ENCODE results near the gene COMMD6.

The COMMD6 gene

DNA sequence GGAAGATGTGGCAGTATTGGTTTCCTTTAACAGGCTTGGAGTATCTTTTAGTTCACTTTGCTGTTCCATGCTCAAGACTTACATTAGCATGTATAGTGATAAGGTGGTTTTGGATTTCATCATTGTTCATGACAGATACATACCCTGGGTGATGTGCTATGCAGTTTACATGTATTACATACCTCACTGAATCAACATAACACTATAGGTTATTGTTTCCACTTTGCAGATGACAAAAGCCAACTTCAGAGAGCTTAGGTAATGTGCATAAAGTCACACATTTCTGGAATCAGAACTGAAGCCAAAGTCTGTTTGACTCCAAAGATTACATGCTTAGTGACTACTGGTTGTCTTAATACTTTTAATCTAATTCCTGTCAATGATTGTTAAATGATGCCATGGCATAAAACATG, 7.1 kb downstream of the COMMD6 start:
- DNase-seq (ENCODE audit: low read depth, low spot score): no peak

DNA sequence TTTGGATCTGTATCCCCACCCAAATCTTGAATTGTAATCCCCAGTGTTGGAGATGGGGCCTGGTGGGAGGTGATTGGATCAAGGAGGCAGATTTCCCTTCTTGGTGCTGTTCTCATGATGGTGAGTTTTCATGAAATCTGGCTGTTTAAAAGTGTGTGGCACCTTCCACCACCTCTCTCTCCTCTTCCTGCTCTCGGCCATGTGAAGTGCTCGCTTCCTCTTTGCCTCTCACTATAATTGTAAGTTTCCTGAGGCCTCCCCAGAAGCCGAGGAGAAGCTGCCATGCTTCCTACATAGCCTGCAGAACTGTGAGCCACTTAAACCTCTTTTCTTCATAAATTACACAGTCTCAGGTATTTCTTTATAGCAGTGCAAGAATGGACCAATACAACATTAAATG, 15.7 kb downstream of the COMMD6 start:
- no peak for DNase-seq (ENCODE audit: low read depth, low spot score)

DNA sequence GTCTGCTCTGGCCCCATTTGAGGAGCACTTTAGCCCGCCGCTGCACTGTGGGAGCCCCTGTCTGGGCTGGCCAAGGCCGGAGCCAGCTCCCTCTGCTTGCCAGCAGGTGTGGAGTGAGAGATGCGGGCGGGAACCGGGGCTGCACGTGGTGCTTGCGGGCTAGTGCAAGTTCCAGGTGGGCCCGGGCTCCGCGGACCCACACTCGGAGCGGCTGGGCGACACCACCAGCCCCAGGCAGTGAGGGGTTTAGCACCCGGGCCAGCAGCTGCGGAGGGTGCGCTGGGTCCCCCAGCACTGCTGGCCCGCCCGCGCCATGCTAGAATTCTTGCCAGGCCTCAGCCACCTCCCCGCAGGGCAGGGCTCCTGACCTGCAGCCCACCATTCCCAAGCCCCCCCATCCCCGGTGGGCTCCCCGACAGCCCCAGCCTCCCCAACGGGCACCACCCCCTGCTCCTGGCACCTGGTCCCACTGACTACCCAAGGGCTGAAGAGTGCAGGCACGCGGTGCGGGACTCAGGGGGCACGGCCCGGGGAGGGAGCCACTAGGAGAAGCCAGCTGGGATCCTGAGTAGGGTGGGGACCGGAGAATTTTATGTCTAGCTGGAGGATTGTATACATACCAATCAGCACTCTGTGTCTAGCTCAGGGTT, 19.1 kb downstream of the COMMD6 start:
- no peak for DNase-seq (ENCODE audit: low read depth, low spot score)

GRCh38 chr13:75514080-75514995, 23.3 kb downstream of the COMMD6 start:
- DNase-seq (ENCODE audit: low read depth, low spot score): no peak

DNA sequence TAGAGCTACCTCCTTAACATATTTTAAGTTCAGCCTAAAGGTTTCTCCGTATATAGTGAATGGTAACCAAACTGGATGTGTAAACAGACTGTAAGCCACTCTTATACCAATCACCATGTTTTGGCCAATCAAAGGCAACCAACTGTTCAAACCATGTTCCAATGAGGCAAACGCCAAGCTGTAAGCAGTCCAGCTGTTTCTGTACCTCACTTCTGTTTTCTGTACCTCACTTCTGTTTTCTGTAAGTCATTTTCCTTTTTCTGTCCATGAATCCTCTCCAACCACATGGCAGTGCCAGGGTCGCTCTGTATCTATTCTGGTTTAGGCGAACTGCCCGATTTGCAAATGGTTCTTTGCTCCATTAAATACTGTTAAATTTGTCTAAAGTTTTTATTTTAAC, 24.4 kb downstream of the COMMD6 start:
- DNase-seq (ENCODE audit: low read depth, low spot score): no peak

DNA sequence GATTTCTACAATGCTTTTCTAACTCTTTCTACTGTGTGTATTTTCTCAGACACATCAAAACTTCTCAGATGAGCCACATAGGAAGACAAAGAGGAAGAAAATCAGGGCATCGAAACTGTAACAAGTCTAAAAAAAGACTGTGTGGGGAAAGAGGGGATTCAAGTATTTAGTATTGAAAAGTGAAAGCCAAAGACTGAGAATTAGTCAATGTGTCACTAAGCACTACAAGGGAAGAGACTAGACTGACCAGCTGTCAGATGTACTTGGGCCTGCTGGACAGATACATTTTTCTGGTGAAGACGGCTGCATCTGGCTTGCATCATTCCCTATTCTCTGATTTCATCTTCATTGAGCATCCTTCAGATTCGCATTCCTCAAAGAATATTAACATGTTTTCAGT, 25.4 kb downstream of the COMMD6 start:
- no peak for DNase-seq (ENCODE audit: low read depth, low spot score)

DNA sequence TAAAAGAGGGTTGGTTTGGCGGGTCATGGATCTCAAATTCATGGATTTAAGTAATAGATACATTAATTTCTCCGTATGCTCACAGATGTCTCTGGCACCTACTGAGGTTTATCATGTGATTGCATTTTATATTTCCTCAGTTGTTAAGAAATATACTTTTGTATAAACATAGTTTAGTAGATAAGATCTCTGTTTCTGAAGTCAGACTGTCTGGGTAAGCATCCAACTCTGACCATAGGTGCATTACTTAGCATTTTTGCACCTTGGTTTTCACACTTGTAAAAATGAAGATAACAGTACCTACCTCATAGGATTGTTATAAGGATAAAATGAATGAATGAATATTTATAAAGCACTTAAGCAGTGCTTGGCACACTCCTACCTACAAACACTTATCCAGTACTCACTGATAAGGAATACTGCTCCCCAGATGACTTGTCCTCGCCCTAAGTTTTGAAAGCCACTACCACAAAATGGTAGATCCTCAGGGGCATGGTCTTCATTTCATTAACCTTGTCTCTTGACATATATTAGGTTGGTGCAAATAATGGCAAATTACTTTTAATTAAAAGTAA, 26.5 kb downstream of the COMMD6 start:
- DNase-seq (ENCODE audit: low read depth, low spot score): no peak

DNA sequence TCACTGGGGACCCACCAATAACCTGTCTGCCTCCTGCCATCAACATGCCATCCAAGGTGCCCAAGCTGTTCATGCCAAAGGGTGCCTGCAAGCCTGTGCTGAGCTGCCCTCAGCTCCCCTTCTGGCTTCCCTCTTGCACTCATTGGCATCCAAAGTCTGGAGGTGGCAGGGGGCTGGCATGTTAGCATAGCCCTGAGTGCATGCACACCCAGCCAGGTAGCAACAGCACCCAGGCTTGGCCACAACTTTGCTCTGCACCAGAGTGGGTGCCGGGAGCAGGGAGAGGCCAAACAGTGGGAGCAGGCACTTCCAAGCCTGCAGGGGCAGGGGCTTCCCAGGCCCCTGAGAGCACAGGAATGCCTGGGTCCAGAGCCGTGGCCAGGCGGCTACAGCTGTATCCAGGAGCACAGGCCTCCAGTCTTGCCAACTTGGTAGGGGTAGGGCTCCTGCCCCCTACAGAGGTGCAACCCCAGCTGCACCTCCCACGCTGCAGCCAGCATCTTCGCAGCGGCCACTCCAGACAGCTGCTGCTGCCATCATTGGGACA, 29.6 kb downstream of the COMMD6 start:
- no peak for DNase-seq (ENCODE audit: low read depth, low spot score)

- no peak for DNase-seq (ENCODE audit: low read depth, low spot score)
Measured at GRCh38 chr13:75507027-75508001, 30.3 kb downstream of the COMMD6 start.

DNA sequence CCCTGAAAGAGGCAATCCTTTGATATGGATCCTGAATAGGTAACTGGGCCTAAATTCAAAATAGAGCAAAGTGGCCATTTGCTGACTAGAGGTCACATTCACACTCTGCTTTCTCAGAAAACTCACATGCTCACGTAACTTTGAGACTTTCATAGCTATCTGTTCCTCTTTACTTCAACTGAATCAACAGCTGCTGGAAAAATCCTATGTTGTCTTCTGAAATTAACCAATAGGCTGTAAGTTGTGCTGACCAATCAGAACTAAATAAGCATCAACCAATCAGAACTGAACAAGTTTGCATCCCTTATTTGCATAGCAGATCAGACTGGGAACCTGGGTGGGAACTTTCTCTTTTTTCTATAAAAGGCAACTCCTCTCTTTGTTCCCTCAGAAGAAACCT, 31.6 kb downstream of the COMMD6 start:
- DNase-seq (ENCODE audit: low read depth, low spot score): no peak

DNA sequence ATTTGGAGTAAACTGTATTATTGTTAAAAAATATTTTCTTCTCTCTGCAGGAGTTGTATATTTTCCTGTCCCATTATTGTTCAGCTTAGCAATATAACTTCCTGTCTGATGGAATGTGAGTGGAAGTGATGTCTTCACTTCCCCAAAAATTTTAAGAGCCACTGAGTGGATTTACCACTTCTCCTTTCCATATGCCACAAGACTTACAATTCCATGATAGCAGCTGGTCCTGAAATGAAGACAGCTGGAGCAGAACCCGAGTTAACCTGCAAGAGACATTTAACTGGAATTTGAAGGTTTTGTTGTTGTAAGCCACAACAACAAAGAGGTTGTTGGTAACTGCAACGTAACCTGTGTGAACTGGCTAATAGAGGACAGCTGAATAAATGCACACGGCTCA, 32.3 kb downstream of the COMMD6 start:
- DNase-seq (ENCODE audit: low read depth, low spot score): no peak

DNA sequence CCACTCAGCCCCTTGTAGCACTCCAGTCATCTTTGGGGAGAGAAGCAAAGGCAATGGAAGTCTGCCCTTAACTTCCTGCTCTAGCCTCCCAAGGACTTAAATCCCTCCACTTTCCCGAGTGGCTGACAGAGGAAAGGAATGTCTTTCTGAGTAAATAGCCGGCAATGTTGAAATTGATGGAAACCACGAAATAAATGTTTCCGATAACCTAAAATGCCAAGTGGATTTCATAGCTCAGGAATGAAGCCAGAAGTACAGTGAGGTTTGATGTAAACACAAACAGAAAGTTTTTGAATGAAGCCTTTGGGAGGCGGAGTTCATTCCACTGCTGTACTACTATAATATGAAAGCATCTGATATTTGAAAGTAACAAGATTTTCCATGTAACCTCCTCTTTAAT, 41.7 kb downstream of the COMMD6 start:
- peak; percentile 73 for DNase-seq (ENCODE audit: low read depth, low spot score)

DNA sequence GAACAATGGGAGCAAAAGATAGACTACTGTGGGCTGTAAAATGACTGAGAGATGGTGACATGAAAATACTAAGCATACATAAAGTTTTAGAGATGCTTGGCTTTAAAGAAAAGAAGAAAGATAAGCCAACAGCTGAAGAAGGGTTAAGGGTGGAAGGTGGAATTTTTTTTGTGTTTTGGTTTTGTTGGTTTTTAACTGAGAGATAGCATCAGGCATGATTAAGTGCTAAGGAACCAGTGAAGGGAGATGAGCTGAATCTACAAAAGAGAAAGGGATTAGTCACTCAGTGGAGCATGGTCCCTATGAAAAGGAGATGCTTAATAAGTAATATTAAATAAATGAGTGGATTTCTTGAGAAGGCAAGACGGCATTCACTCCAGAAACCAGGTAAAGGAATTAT, 43.1 kb downstream of the COMMD6 start:
- DNase-seq (ENCODE audit: low read depth, low spot score): no peak

- no peak for DNase-seq (ENCODE audit: low read depth, low spot score)
Measured at GRCh38 chr13:75493156-75493555, 44.5 kb downstream of the COMMD6 start.

DNA sequence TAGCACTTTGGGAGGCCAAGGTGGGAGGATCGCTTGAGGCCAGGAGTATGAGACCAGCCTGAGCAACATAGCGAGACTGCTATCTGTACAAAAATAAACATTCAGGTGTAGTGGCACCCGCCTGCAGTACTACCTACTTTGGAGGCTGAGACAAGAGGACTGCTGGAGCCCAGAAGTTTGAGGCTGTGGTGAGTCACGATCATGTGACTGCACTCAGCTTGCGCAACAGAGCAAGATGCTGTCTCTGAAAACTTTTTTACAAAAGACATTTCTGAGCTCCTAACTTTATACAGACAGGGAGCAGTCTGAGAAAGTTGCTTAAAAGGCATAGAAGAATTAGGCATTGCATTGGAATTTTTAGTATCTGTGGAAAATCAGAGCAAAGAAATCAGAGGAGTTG, 45.3 kb downstream of the COMMD6 start:
- no peak for DNase-seq (ENCODE audit: low read depth, low spot score)

GRCh38 chr13:75491376-75491775, 46.3 kb downstream of the COMMD6 start:
- no peak for DNase-seq (ENCODE audit: low read depth, low spot score)

GRCh38 chr13:75489502-75490263, 48.0 kb downstream of the COMMD6 start:
- DNase-seq (ENCODE audit: low read depth, low spot score): peak; percentile 76

DNA sequence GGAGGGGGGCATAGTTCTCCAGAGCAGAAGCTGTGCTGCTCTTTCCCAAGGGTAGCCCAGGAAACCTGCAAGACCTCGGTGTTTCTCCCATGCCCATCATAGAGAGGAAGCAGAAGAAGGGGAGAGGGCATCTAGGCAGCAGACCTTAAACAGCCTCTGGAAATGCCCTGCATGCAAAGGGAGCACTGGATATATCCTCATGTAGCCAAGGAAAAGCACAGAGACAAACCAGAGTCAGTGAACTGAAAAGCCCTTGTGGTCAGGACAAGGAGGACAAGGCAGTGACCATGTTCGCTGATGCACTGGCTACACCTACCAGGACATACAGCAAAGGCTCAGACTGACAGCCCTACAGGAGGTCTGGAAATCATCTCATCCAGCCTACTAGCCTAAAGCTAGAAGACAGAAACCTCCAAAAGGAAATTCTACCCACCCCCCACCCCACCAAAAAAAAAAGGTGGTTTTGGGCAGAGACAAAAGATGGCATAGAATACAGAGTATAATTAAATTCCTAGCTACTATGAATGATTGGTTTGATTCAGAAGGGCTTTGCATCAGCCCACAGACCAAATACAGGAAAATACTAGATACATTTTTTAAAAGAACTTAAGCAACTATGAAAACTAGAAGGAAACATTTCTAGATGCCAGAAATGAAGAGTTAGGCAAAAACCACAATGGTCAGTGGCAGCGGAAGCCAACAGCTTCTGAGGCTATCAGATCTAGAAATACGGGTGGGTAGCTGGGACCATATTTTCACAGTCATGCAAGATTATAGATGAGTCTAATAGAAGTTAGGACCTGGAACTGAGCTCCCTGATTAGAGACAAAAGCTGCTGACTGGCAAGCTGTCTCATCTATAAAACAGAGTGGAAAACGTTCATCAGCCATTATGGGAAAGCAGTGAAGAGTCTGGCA, 51.2 kb downstream of the COMMD6 start:
- DNase-seq (ENCODE audit: low read depth, low spot score): peak; percentile 20

DNA sequence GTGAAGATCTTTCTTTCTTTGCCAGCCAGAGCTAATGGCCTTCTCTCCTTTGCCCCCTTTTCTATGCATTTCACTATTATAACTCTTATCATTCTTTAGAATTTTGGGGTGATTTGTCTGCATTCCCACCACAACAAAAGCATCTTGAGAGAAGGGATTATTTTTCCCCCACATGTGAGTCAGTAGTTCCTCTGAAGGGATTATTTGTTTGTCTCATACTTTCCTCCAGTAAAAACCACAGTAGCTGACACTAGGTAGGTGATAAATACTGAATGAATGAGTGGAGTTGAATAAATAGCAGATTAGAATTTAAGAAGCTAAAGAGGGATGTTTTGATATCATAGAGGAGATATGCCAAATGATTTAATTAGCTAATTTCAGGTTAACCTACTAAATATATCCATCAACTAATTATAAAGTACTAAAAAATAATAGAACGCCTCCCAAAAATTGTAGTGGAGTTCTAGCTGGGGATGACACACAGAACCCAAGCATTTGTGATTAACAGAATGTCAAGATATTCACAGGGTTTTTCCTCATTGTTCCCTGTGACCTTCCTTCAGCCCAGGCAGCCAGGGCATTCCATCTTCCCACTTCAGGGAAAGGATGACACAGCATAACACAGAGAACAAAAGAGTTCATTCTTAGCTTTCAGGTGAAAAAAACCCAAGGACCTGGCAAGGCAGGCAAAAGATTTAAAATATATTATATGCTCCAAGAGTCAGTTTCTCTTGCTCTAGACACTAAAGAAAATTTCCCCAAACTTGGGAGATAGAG, 52.2 kb downstream of the COMMD6 start:
- DNase-seq (ENCODE audit: low read depth, low spot score): peak; percentile 68
